Common myeloid progenitor, CD34-positive (primary cell): ENCODE results near the gene KCNJ4.
"Not testable (repeated sequence)": the region's sequence is repeated elsewhere in the genome, so short reads cannot be mapped to it uniquely, and the experiment has no call there.

Source experiments
- CTCF ChIA-PET: fragments of 350-600 bp; sonication (Branson Sonifier 250); formaldehyde crosslinking; loops from one replicate; lab custom pipeline; 2021; ENCODE audit warnings: antibody characterized with exemption; lab: Charles Lee
- POLR2A ChIA-PET: fragments of 350-600 bp; sonication (Branson Sonifier 250); formaldehyde crosslinking; loops from one replicate; lab custom pipeline; 2021; ENCODE audit warnings: antibody characterized with exemption; lab: Charles Lee
- DNase-seq, 3 donors: peaks; one replicate each; pipeline versions ENCODE4 v3.0.0 to v3.0.0-alpha.2; 2013
- H3K27ac ChIP-seq, 2 experiments: 1 replicate in 1 of 2; 2 replicates in 1 of 2; pipeline ENCODE4 v1.7.0; 2013; ENCODE audit warnings: inconsistent platforms in 2 of 2, low read length in 2 of 2, mild to moderate bottlenecking in 2 of 2, low read depth in 1 of 2, moderate library complexity in 1 of 2; ENCODE audit not compliant: severe bottlenecking in 2 of 2, insufficient read depth in 1 of 2, poor library complexity in 1 of 2
- H3K27me3 ChIP-seq, 5 experiments: replicated peaks in 2 of 5; 1 replicate in 3 of 5; 2 replicates in 2 of 5; pipeline versions ENCODE4 v1.6.1 to v1.7.0; 2013; ENCODE audit warnings: low read length in 4 of 5, mild to moderate bottlenecking in 2 of 5, moderate library complexity in 2 of 5, inconsistent platforms in 1 of 5; ENCODE audit not compliant: insufficient read depth in 5 of 5, control insufficient read depth in 4 of 5
- H3K36me3 ChIP-seq, 4 experiments: 1 replicate in 2 of 4; 2 replicates in 2 of 4; pipeline versions ENCODE4 v1.6.1 to v1.7.0; 2013; ENCODE audit warnings: low read length in 3 of 4, control low read depth in 1 of 4, mild to moderate bottlenecking in 1 of 4; ENCODE audit not compliant: control insufficient read depth in 4 of 4, insufficient read depth in 4 of 4
- H3K4me1 ChIP-seq, 4 experiments: 1 replicate in 3 of 4; 2 replicates in 1 of 4; pipeline versions ENCODE4 v1.6.1 to v1.7.1; 2013; ENCODE audit warnings: low read length in 3 of 4, mild to moderate bottlenecking in 3 of 4, control low read depth in 1 of 4, inconsistent platforms in 1 of 4, moderate library complexity in 1 of 4; ENCODE audit not compliant: control insufficient read depth in 4 of 4, insufficient read depth in 4 of 4; ENCODE audit errors: control extremely low read depth in 1 of 4
- H3K4me3 ChIP-seq, 7 experiments: 1 replicate in 4 of 7; 2 replicates in 3 of 7; pipeline versions ENCODE4 v1.5.1 to v1.7.0; 2013; ENCODE audit warnings: mild to moderate bottlenecking in 7 of 7, low read length in 6 of 7, moderate library complexity in 6 of 7, inconsistent platforms in 2 of 7, low read depth in 2 of 7, control low read depth in 1 of 7; ENCODE audit not compliant: insufficient read depth in 4 of 7, control insufficient read depth in 1 of 7; ENCODE audit errors: extremely low read depth in 1 of 7
- H3K9me3 ChIP-seq, 5 experiments: 1 replicate in 4 of 5; 2 replicates in 1 of 5; pipeline versions ENCODE4 v1.6.1 to v1.7.1; 2013; ENCODE audit warnings: low read length in 4 of 5, mild to moderate bottlenecking in 2 of 5, inconsistent platforms in 1 of 5, low read depth in 1 of 5, moderate library complexity in 1 of 5; ENCODE audit not compliant: control insufficient read depth in 4 of 5, insufficient read depth in 2 of 5; ENCODE audit errors: control extremely low read depth in 1 of 5
- WGBS: methylation state at CpG from one replicate; pipeline ENCODE4 v1.1.5; 2013; ENCODE audit not compliant: insufficient coverage; 5-methylcytosine and 5-hydroxymethylcytosine counted together

KCNJ4 gene

DNA sequence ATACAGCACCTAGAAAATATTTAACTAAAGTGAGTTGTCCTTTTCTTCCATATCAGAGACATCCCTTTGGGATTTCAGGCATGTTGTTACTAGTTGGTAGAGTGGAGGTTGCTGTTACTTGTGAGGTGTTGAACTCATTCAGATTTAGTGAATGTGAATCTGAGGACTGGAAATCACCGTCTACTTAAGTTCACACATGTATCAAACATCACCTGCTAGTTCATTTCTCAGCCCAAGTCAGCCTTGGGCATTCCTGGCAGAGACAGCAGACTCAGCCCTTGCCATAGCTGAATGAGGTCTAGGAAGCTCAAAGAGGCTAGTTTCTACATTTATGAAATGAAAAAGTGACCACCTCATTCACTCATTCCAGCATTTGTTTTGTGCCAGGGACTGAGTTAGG, 22.6 kb upstream of the KCNJ4 start:
- POLR2A ChIA-PET = no interaction called here
- no CpG with 5 or more reads among the region's 1 CpG for WGBS
- no peak for DNase-seq
- Histone ChIP-seq H3K36me3 (peaks cover 12 to 26% (median 16%) of the 10 kb centered on the region in 4 experiments), H3K27me3 (no peaks in the 10 kb centered on the region), H3K9me3 (no peaks in the 10 kb centered on the region), H3K4me1 (no peaks in the 10 kb centered on the region), H3K27ac (no peak overlapping the region), H3K4me3 (no peak overlapping the region)
- CTCF ChIA-PET = no interaction called here

DNA sequence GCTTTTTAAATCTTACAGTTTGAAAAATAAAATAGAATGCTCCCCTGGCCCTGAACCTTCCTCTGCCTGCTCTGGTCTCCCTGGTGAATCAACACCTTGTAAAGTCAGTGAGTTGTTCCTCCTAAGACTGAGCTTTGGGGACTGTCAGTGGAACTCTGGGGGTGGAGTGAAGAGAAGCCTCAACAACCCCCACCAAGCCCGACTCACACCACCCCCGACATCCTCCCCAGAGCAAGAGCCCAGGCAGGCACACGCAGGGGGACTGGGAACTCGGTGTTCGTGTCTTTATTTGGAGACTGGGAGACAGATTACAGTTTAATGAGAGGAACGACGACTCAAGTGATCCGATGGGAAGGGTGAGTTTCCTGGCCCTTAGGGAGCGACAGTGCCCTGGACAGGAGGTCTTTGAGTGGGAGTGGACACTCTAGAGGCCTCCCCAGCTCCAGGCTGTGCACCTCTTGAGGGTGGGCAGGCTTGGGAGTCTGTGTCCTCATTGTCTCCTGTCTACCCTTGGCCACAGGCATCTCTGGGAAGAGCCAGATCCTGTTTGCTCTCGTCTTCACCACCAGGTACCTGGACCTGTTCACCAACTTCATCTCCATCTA, 19.1 kb upstream of the KCNJ4 start:
- Histone ChIP-seq H3K27ac (no peak overlapping the region), H3K27me3 (peaks cover 0 to 4% (median 0%) of the 10 kb centered on the region in 5 experiments), H3K4me3 (no peak overlapping the region), H3K4me1 (no peaks in the 10 kb centered on the region), H3K9me3 (no peaks in the 10 kb centered on the region), H3K36me3 (no peaks in the 10 kb centered on the region)
- CTCF ChIA-PET = interaction anchor here (1.1 kb wide), 1 partner anchor 10 kb away, joined by 3 read pairs; no protein-coding TSS in a partner anchor
- POLR2A ChIA-PET = no interaction called here
- WGBS = 96% methylated on average over 9 of the region's 10 CpGs
- DNase-seq = no peak

GRCh38 chr22:38471237-38471636, 16.2 kb upstream of the KCNJ4 start:
- no peak for DNase-seq
- 96% methylated on average over 11 of the region's 11 CpGs for WGBS
- no peak overlapping the region for H3K4me3 ChIP-seq
- H3K27ac ChIP-seq = no peak overlapping the region
- ChIA-PET POLR2A (no interaction called here), CTCF (no interaction called here)
- H3K27me3 ChIP-seq = peaks cover 0 to 21% (median 11%) of the 10 kb centered on the region in 5 experiments
- H3K36me3 ChIP-seq = no peaks in the 10 kb centered on the region
- H3K9me3 ChIP-seq = no peaks in the 10 kb centered on the region
- H3K4me1 ChIP-seq = peaks cover 0 to 13% (median 11%) of the 10 kb centered on the region in 4 experiments

DNA sequence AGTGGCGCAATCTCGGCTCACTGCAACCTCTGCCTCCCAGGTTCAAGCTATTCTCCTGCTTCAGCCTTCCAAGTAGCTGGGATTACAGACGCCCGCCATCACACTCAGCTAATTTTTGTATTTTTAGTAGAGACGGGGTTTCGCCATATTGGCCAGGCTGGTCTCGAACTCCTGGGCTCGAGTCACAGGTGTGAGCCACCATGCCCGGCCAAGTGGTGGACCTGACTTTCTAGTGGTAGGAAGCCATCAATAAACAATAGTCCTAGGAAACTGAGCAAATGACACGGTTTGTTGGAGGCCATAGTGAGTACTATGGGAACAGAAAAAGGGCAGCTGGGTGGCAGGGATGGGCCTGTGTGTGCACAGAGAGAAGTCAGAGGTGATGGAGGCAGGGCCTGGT, 15.2 kb upstream of the KCNJ4 start:
- H3K27ac ChIP-seq, H3K4me3 ChIP-seq, H3K9me3 ChIP-seq, DNase-seq, CTCF ChIA-PET, H3K36me3 ChIP-seq: not testable (repeated sequence)
- H3K4me1 ChIP-seq = peaks cover 0 to 13% (median 11%) of the 10 kb centered on the region in 4 experiments
- WGBS = 99% methylated on average over 10 of the region's 10 CpGs
- POLR2A ChIA-PET = interaction anchor here (0.8 kb wide), 1 partner anchor 9 kb away, joined by 3 read pairs; no protein-coding TSS in a partner anchor
- peaks cover 0 to 29% (median 17%) of the 10 kb centered on the region in 5 experiments for H3K27me3 ChIP-seq

DNA sequence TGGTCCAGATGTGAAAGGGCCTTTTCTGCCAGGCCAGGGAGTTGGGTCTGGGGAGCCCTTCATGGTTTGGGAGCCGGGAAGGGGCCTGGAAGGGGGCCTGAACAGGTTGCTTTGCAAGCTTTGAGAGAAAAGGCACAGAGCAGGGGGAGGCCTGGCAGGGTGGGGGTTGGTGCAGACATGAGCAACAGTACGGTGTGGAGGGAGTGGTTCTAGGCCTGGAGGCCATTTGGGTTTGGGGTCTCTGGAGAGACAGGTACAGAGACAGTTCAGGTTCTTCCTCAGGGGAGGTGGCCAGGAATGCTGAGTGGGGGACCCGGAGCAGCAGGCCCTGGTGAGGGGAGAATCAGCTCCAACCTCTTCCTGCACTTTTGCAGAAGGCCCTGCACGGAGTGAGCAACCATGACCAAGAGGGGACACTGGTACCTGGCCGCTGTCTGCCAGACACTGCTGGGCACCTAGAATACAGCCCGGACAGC, 14.3 kb upstream of the KCNJ4 start:
- H3K9me3 ChIP-seq = no peaks in the 10 kb centered on the region
- DNase-seq = no peak
- no peak overlapping the region for H3K27ac ChIP-seq
- H3K27me3 ChIP-seq = peaks cover 0 to 29% (median 17%) of the 10 kb centered on the region in 5 experiments
- H3K36me3 ChIP-seq = no peaks in the 10 kb centered on the region
- WGBS = 94% methylated on average over 5 of the region's 6 CpGs
- ChIA-PET CTCF (interaction anchor here (0.7 to 1.5 kb wide), 2 partner anchors 17 to 18 kb away, joined by 3 to 4 read pairs; no protein-coding TSS in a partner anchor), POLR2A (interaction anchor here (0.8 kb wide), 1 partner anchor 9 kb away, joined by 3 read pairs; no protein-coding TSS in a partner anchor)
- no peak overlapping the region for H3K4me3 ChIP-seq
- peaks cover 0 to 13% (median 11%) of the 10 kb centered on the region in 4 experiments for H3K4me1 ChIP-seq

DNA sequence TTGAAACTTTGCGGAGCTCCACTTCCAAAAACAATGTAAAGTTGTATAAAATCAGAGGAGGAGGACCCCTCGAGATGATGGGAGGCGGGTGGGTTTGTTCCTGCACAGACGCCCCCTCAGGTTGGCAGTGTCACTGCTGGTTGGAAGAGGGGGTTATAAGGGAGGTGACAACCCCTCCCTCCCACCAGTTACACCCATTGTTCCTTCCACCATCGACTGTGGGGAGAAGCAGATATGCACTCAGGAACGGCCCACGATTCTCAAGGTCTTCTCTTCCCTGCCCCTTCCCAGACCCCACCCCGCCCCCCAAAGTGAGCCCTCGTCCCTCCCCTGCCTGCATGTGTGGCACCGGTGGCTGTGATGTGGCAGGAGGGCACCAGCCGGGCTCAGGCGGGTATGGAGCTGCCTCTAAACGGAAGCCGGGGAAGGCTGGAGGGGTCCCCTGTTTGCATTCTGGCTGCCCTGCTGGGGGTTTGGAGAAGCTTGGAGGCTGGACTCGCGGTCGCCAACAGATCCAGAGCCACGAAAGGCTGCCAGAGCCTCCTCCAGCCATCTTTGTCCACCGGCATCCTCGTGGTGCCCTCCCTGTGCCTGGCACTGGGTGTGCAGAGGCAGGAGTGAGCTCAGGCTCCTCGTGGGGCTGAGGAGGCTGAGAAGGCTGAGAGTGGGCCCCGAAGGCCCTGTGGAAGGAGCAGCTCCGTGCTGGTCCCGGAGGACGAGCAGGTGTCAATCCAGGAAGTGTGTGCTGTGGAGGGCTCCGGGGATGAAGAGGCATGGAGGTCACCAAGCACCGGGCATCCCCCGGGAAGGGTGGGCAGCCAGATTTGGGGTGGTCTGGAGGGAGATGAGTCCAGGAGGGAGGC, 13.7 kb upstream of the KCNJ4 start:
- CTCF ChIA-PET = interaction anchor here (0.7 to 1.5 kb wide), 4 partner anchors 14 to 123 kb away, joined by 3 to 4 read pairs (median 3); no protein-coding TSS in a partner anchor
- Histone ChIP-seq H3K27ac (peak overlapping the region in 1 of 2 experiments; percentile 43), H3K4me1 (peaks cover 0 to 13% (median 11%) of the 10 kb centered on the region in 4 experiments), H3K4me3 (peak overlapping the region in 6 of 7 experiments; percentile 49 to 78 (median 60)), H3K36me3 (no peaks in the 10 kb centered on the region), H3K27me3 (peaks cover 0 to 29% (median 17%) of the 10 kb centered on the region in 5 experiments), H3K9me3 (no peaks in the 10 kb centered on the region)
- DNase-seq = peak in 2 of 3 donors; percentile 59 to 70
- POLR2A ChIA-PET = no interaction called here
- WGBS = 100% methylated on average over 6 of the region's 28 CpGs
